CD4-positive, alpha-beta memory T cell (primary cell): ENCODE measurements around the gene SLC9A1. TPM values are rescaled to one million over a fixed set of nuclear protein-coding genes. Genes with fewer than 3 reads are reported as not detected.

Source experiments
- CTCF ChIA-PET: fragments of 350-600 bp; sonication (Branson Sonifier 250); formaldehyde crosslinking; loops from one replicate; lab custom pipeline; 2021; ENCODE audit warnings: inconsistent platforms; ENCODE audit not compliant: partially characterized antibody; lab: Charles Lee
- POLR2A ChIA-PET: fragments of 350-600 bp; sonication (Branson Sonifier 250); formaldehyde crosslinking; loops from one replicate; lab custom pipeline; 2021; ENCODE audit not compliant: partially characterized antibody; lab: Charles Lee
- DNase-seq, 5 donors: peaks; one replicate each; pipeline versions ENCODE4 v3.0.0 to v3.0.0-alpha.2; 2020 to 2022; ENCODE audit warnings: mixed read lengths in 1 of 5
- H3K27ac ChIP-seq: one replicate; pipeline ENCODE4 v1.7.0; 2013; ENCODE audit warnings: low read depth, low read length
- H3K27me3 ChIP-seq: 2 replicates; pipeline ENCODE4 v1.7.0; 2013; ENCODE audit warnings: mild to moderate bottlenecking, low read length, moderate library complexity; ENCODE audit not compliant: insufficient read depth
- H3K36me3 ChIP-seq: 2 replicates; pipeline ENCODE4 v1.7.0; 2013; ENCODE audit warnings: mild to moderate bottlenecking, low read length, moderate library complexity; ENCODE audit not compliant: insufficient read depth
- H3K4me1 ChIP-seq: 2 replicates; pipeline ENCODE4 v1.7.0; 2013; ENCODE audit warnings: mild to moderate bottlenecking, low read length, moderate library complexity; ENCODE audit not compliant: insufficient read depth
- H3K4me3 ChIP-seq, 2 donors: one replicate each; pipeline ENCODE4 v1.7.0; 2013; ENCODE audit warnings: low read length in 2 of 2, mild to moderate bottlenecking in 1 of 2
- H3K9me3 ChIP-seq, 2 donors: one replicate each; pipeline ENCODE4 v1.7.0; 2013; ENCODE audit warnings: low read length in 2 of 2, control low read depth in 1 of 2; ENCODE audit not compliant: control insufficient read depth in 1 of 2
- H3K27ac Mint-ChIP-seq, 7 donors: one replicate each; pipeline ENCODE4 v1.8.0; 2020 to 2021; ENCODE audit warnings: mixed read lengths in 7 of 7, mild to moderate bottlenecking in 6 of 7, inconsistent platforms in 3 of 7, moderate library complexity in 3 of 7
- H3K27me3 Mint-ChIP-seq, 2 donors: one replicate each; pipeline ENCODE4 v1.8.0; 2020 to 2021; ENCODE audit warnings: mixed read lengths in 2 of 2
- H3K36me3 Mint-ChIP-seq, 2 donors: one replicate each; pipeline ENCODE4 v1.8.0; 2020 to 2021; ENCODE audit warnings: mixed read lengths in 2 of 2, inconsistent platforms in 1 of 2, mild to moderate bottlenecking in 1 of 2
- H3K4me1 Mint-ChIP-seq, 4 donors: one replicate each; pipeline ENCODE4 v1.8.0; 2020 to 2021; ENCODE audit warnings: mixed read lengths in 4 of 4, mild to moderate bottlenecking in 1 of 4
- H3K4me3 Mint-ChIP-seq, 8 donors: one replicate each; pipeline ENCODE4 v1.8.0; 2020 to 2021; ENCODE audit warnings: mixed read lengths in 8 of 8, mild to moderate bottlenecking in 7 of 8, moderate library complexity in 6 of 8, inconsistent platforms in 3 of 8
- H3K9me3 Mint-ChIP-seq, 8 donors: one replicate each; pipeline ENCODE4 v1.8.0; 2020 to 2021; ENCODE audit warnings: mixed read lengths in 8 of 8, mild to moderate bottlenecking in 5 of 8, inconsistent platforms in 3 of 8, moderate library complexity in 1 of 8
- intact Hi-C: fragments of 100-400 bp; cut with micrococcal nuclease; formaldehyde crosslinking; loops from one replicate; pipeline ENCODE4 v1.15.1; 2023
- polyA plus RNA-seq, 2 donors: library from polyadenylated mRNA; unstranded; fragments of 300-500 nt; fragmentation: Illumina TruSeq; gene quantifications; one replicate each; pipeline ENCODE4 v1.2.3, GENCODE V29; 2021
- total RNA-seq, 2 experiments: library from RNA; stranded (reverse); gene quantifications; one replicate each; pipeline ENCODE4 v1.2.3, GENCODE V29; 2021

SLC9A1 gene
- total and polyA plus RNA-seq, 4 experiments from 2014 or later, result 2.1 to 15.0 (median 12.3) TPM

GRCh38 chr1:27136998-27137542 lies 17.9 kb downstream of the SLC9A1 start:
- Mint-ChIP-seq H3K4me3 (peak overlapping the region; percentile 83 to 94 (median 90)), H3K4me1 (peaks cover 25 to 52% (median 44%) of the 10 kb centered on the region in 4 donors), H3K27ac (peak overlapping the region; percentile 98 to 100 (median 100)), H3K36me3 (peaks cover 4 to 6% of the 10 kb centered on the region in 2 donors), H3K27me3 (no peaks in the 10 kb centered on the region), H3K9me3 (no peaks in the 10 kb centered on the region)
- Histone ChIP-seq H3K36me3 (no peaks in the 10 kb centered on the region), H3K27ac (peak overlapping the region; percentile 67), H3K27me3 (no peaks in the 10 kb centered on the region), H3K4me3 (peak overlapping the region; percentile 57 to 59), H3K4me1 (peaks cover 35% of the 10 kb centered on the region), H3K9me3 (no peaks in the 10 kb centered on the region)
- POLR2A ChIA-PET, result interaction anchor here (0.6 to 15.1 kb wide), 9 partner anchors 10 to 1905 kb away, joined by 3 to 185 read pairs (median 4); partner anchors contain the start of genes FAM76A, SLC9A1, SYF2 and WDTC1
- CTCF ChIA-PET, result interaction anchor here (1.3 to 12.4 kb wide), 5 partner anchors 10 to 39 kb away, joined by 3 to 137 read pairs (median 3); partner anchors contain the start of gene SLC9A1
- peak; percentile 74 to 85 (median 78) for DNase-seq
- intact Hi-C loops, result loop anchor here (1.0 to 2.0 kb wide), 2 partner anchors 18 to 24 kb away; partner anchors contain the start of gene SLC9A1

DNA sequence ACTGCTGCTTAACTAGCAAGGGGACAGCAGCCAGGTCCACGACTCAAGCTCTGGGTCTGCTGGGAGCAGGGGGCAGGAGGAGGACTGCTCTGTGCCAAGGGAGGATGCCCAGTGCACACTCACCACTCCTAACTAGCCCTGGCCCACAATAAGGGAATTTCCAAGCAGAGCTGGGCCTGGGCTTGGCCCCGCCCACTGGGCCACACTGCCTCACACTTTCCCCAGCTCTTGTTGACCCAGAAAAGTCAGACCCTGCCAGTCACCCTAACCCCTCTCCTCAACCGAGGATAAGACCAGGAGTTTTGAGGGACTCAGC lies 18.7 kb downstream of the SLC9A1 start:
- H3K4me3 Mint-ChIP-seq, result peak overlapping the region in 6 of 8 donors; percentile 87 to 94 (median 92)
- H3K9me3 Mint-ChIP-seq, result no peaks in the 10 kb centered on the region
- Histone ChIP-seq H3K27me3 (no peaks in the 10 kb centered on the region), H3K4me1 (peaks cover 31% of the 10 kb centered on the region), H3K4me3 (peak overlapping the region in 1 of 2 donors; percentile 59), H3K36me3 (no peaks in the 10 kb centered on the region), H3K9me3 (no peaks in the 10 kb centered on the region), H3K27ac (peak overlapping the region; percentile 67)
- H3K27me3 Mint-ChIP-seq, result no peaks in the 10 kb centered on the region
- intact Hi-C loops, result loop anchor here (2.0 kb wide), 1 partner anchor 23 kb away; no protein-coding TSS in a partner anchor
- CTCF ChIA-PET, result interaction anchor here (1.5 to 12.4 kb wide), 3 partner anchors 18 to 38 kb away, joined by 3 to 137 read pairs (median 21); partner anchors contain the start of gene SLC9A1
- peak in 1 of 5 donors; percentile 49 for DNase-seq
- H3K36me3 Mint-ChIP-seq, result peaks cover 4 to 6% of the 10 kb centered on the region in 2 donors
- POLR2A ChIA-PET, result interaction anchor here (0.7 to 15.1 kb wide), 8 partner anchors 9 to 1904 kb away, joined by 3 to 185 read pairs (median 8); partner anchors contain the start of genes SLC9A1, SYF2 and WDTC1
- peak overlapping the region; percentile 98 to 100 (median 100) for H3K27ac Mint-ChIP-seq
- peaks cover 25 to 52% (median 39%) of the 10 kb centered on the region in 4 donors for H3K4me1 Mint-ChIP-seq

GRCh38 chr1:27135541-27136235 lies 19.2 kb downstream of the SLC9A1 start:
- CTCF ChIA-PET, result interaction anchor here (1.5 to 12.4 kb wide), 3 partner anchors 18 to 38 kb away, joined by 3 to 137 read pairs (median 21); partner anchors contain the start of gene SLC9A1
- H3K27me3 ChIP-seq, result no peaks in the 10 kb centered on the region
- H3K4me3 ChIP-seq, result no peak overlapping the region
- H3K27ac ChIP-seq, result peak overlapping the region; percentile 67
- no peak for DNase-seq
- H3K36me3 ChIP-seq, result no peaks in the 10 kb centered on the region
- H3K4me1 ChIP-seq, result peaks cover 31% of the 10 kb centered on the region
- Mint-ChIP-seq H3K4me3 (peak overlapping the region in 4 of 8 donors; percentile 39 to 94 (median 67)), H3K9me3 (no peaks in the 10 kb centered on the region), H3K27ac (peak overlapping the region; percentile 3 to 100 (median 100)), H3K4me1 (peaks cover 25 to 52% (median 41%) of the 10 kb centered on the region in 4 donors), H3K27me3 (no peaks in the 10 kb centered on the region), H3K36me3 (peaks cover 4 to 6% of the 10 kb centered on the region in 2 donors)
- POLR2A ChIA-PET, result interaction anchor here (0.7 to 15.1 kb wide), 7 partner anchors 9 to 98 kb away, joined by 3 to 185 read pairs (median 4); partner anchors contain the start of genes SLC9A1 and WDTC1
- intact Hi-C loops, result loop anchor here (2.0 kb wide), 1 partner anchor 23 kb away; no protein-coding TSS in a partner anchor
- H3K9me3 ChIP-seq, result no peaks in the 10 kb centered on the region

GRCh38 chr1:27133991-27134390 lies 20.9 kb downstream of the SLC9A1 start:
- POLR2A ChIA-PET, result interaction anchor here (15.1 kb wide), 1 partner anchor 20 kb away, joined by 185 read pairs; the partner anchor contains the start of gene SLC9A1
- Mint-ChIP-seq H3K27ac (peak overlapping the region in 2 of 7 donors; percentile 35 to 70), H3K36me3 (peaks cover 4 to 6% of the 10 kb centered on the region in 2 donors), H3K4me1 (peaks cover 23 to 38% (median 32%) of the 10 kb centered on the region in 4 donors), H3K27me3 (no peaks in the 10 kb centered on the region), H3K9me3 (no peaks in the 10 kb centered on the region), H3K4me3 (no peak overlapping the region)
- Histone ChIP-seq H3K9me3 (no peaks in the 10 kb centered on the region), H3K4me3 (no peak overlapping the region), H3K4me1 (peaks cover 31% of the 10 kb centered on the region), H3K27me3 (no peaks in the 10 kb centered on the region), H3K27ac (no peak overlapping the region), H3K36me3 (no peaks in the 10 kb centered on the region)
- intact Hi-C loops, result no loop called here
- CTCF ChIA-PET, result interaction anchor here (1.6 to 12.4 kb wide), 2 partner anchors 20 to 21 kb away, joined by 9 to 137 read pairs; partner anchors contain the start of gene SLC9A1
- no peak for DNase-seq

DNA sequence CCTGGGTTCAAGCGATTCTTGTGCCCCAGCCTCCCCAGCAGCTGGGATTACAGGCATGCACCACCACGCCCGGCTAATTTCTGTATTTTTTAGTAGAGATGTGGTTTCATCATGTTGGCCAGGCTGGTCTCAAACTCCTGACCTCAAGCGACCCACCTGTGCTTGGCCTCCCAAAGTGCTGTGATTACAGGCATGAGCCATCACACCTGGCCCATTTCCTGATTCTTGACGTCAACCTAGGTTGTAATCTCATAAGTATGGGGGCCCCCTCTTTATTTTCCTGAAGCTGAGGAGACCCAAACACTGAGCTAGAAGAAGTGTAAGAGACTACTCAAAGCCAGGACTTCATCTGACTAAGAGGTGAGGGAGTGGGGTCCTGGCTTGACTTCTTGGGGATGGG lies 21.8 kb downstream of the SLC9A1 start:
- Mint-ChIP-seq H3K4me3 (no peak overlapping the region), H3K36me3 (peaks cover 5 to 6% of the 10 kb centered on the region in 2 donors), H3K27me3 (no peaks in the 10 kb centered on the region), H3K9me3 (no peaks in the 10 kb centered on the region), H3K27ac (peak overlapping the region in 2 of 7 donors; percentile 22 to 29), H3K4me1 (peaks cover 20 to 31% (median 25%) of the 10 kb centered on the region in 4 donors)
- Histone ChIP-seq H3K27me3 (no peaks in the 10 kb centered on the region), H3K36me3 (no peaks in the 10 kb centered on the region), H3K4me3 (no peak overlapping the region), H3K4me1 (peaks cover 27% of the 10 kb centered on the region), H3K9me3 (no peaks in the 10 kb centered on the region), H3K27ac (no peak overlapping the region)
- intact Hi-C loops, result no loop called here
- no peak for DNase-seq
- POLR2A ChIA-PET, result interaction anchor here (15.1 kb wide), 1 partner anchor 21 kb away, joined by 185 read pairs; the partner anchor contains the start of gene SLC9A1
- CTCF ChIA-PET, result interaction anchor here (1.6 kb wide), 1 partner anchor 21 kb away, joined by 9 read pairs; no protein-coding TSS in a partner anchor

DNA sequence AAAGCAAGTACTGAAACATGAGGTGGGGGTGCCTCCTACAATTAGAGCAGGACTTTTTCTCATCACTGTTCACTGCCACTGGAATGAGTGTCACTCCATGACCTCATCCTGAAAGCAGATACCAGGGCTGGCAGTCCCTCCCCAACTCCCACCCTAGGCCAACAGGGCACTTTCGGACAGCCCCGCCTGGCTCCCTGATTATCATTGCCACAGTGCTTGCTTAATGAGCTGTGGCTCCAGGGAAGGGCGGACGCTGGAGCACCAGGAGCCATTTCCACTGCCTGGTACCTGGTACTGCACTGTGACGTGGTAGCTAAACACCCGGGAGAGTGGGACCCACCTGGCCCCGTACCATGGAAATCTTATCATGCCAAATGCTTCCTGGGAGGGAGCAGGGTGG lies 22.3 kb downstream of the SLC9A1 start:
- no peaks in the 10 kb centered on the region for H3K9me3 Mint-ChIP-seq
- DNase-seq, result no peak
- CTCF ChIA-PET, result interaction anchor here (1.6 kb wide), 1 partner anchor 20 kb away, joined by 9 read pairs; no protein-coding TSS in a partner anchor
- no peak overlapping the region for H3K4me3 Mint-ChIP-seq
- H3K27ac Mint-ChIP-seq, result peak overlapping the region in 2 of 7 donors; percentile 9 to 68
- H3K9me3 ChIP-seq, result no peaks in the 10 kb centered on the region
- intact Hi-C loops, result no loop called here
- peaks cover 7 to 8% of the 10 kb centered on the region in 2 donors for H3K36me3 Mint-ChIP-seq
- no peaks in the 10 kb centered on the region for H3K36me3 ChIP-seq
- H3K4me1 ChIP-seq, result peaks cover 22% of the 10 kb centered on the region
- H3K27me3 Mint-ChIP-seq, result no peaks in the 10 kb centered on the region
- H3K4me1 Mint-ChIP-seq, result peaks cover 16 to 26% (median 20%) of the 10 kb centered on the region in 4 donors
- H3K27me3 ChIP-seq, result no peaks in the 10 kb centered on the region
- no peak overlapping the region for H3K4me3 ChIP-seq
- H3K27ac ChIP-seq, result no peak overlapping the region
- POLR2A ChIA-PET, result interaction anchor here (15.1 kb wide), 1 partner anchor 21 kb away, joined by 185 read pairs; the partner anchor contains the start of gene SLC9A1
